ENCODE data around the gene DEPDC5.

Gene DEPDC5

DNA sequence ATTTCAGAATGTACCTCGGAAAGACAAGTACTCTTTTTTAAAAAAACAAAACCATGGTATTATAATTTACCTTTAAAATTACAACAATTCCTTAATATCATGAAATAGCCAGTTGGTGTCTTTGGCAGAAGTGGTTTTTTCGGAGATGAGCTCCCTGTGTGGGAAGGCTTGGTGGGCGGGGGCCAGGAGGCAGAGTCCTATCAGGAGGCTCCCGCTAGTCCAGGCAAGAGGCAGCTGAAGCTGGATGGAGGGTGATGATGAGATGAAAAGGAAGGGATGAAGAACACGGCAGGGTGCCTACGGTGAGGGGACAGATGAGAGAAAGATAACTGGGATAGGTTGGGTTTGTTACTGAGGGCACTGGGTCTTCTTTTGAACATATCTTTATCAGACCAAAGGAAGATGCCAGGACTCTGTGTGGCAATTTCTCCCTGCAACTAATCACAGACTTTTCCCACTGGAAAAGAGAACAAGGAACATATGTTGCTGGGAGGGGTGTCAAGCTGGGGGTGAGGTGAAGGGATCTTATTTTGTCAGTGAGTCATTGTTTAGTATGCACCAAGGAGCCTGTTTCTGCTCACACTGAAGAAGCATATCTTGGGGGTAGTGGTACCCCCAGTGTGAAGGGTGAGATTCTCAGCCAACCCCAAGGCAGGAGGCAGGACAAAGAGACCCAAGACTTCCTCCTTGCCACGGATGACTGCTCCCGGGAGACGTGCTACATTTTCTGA, 99.0 kb downstream of the DEPDC5 start:
- DNase-seq = no peak

DNA sequence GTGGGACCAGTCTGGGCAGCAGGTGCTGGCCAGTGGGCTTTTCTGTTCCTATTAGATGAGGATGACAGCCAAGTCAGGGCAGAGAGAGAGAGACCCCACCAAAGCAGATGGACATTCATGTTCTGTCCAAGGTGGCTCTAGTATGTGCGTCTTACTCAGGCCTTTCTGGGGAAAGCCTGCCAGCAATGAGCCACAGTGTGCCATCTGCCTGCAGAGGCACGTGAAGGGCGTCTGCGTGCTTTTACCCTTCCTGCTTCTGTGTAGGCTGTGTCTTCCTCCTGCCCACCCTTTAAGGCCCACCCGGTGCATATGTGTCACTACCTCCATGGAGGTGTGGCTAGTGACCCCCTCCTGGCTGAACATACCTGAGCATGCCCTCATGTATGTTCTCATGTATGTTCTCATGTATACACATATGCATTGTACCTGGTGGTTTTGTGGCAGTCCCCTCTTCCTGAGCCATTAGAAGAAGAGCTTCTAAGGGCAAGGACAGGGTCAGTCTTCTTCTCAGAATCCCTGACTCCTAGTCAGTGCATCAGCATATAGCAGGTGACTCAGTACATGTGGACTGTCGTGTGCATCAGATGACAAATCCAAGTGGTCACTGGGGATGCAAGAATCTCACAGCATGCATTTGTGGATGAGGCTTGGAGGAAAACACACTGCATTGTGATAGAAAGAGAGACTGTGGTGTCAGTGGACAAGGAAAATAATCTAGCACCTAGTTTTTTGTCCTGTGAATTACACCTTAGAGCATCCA, 100.1 kb downstream of the DEPDC5 start:
- DNase-seq = no peak

DNA sequence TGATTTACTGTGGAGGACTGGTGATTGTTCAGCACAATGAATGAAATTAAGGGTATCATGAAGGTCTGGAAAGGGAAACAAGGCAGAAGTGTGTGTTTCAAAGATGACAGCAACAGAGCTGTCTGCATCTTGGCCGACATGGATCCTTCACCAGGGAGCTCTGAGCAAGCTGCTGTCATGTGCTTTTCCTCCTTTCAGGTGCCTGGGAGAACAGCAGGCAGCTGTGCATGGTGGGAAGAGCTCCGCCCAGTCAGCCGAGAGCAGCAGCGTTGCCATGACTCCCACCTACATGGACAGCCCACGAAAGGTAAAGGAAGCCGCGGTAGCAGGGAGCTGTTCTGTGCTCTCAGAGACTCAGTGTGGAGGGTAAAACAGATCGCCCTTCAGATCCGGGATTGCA, 103.4 kb downstream of the DEPDC5 start:
- DNase-seq = no peak

DNA sequence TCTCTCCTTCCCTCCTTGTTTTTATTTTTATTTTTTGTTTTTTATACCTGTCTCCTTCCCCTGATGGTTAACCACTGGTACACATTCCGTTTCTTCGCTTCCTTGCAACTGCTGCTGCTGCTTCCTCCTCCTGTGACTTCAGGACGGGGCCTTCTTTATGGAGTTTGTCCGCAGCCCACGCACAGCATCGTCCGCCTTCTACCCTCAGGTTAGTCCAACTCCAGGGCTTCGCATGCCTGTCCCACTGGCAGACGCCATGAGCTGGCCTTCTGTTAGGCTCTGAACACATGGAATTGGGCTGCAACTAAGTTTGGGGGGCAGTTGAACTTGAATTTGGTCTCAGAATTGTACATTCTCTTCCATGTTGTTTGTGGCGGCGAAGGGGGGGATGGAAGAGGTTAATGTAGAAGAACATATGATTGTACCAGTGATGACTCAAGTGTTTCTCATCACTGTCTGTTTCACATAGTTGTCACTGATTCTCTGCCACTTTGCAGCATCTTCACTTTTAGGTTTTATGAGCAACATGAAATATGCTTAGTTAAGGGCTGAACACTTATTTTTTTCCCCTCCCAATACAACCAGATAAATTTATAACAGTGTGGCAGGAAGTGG, 107.5 kb downstream of the DEPDC5 start:
- DNase-seq = no peak

GRCh38 chr22:31866918-31867317, 113.1 kb downstream of the DEPDC5 start:
- no peak for DNase-seq

- no peak for DNase-seq
Observed at GRCh38 chr22:31867386-31868153, 113.8 kb downstream of the DEPDC5 start.

DNA sequence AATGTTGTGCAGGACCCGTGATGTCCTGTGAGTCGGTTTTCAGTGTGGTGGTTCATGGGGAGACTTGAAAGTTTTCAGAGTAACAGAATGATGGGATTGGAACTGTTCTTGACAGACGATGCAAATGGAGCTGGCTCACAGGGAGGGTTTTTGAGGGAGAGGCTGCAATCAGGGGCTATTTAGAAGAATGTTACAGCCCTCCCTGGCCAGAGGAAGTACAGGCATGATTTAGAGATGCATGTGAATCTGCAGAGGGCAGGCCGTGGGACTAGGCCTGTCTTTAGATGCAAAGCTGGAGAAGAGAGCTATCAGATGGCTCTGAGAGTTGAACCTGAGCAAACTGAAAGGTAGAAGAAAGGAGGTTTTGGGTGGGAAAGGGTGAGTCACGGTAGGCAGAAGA, 115.9 kb downstream of the DEPDC5 start:
- no peak for DNase-seq

- no peak for DNase-seq
Observed at GRCh38 chr22:31870890-31871289, 117.1 kb downstream of the DEPDC5 start.

- no peak for DNase-seq
Observed at GRCh38 chr22:31871480-31871879, 117.7 kb downstream of the DEPDC5 start.

DNA sequence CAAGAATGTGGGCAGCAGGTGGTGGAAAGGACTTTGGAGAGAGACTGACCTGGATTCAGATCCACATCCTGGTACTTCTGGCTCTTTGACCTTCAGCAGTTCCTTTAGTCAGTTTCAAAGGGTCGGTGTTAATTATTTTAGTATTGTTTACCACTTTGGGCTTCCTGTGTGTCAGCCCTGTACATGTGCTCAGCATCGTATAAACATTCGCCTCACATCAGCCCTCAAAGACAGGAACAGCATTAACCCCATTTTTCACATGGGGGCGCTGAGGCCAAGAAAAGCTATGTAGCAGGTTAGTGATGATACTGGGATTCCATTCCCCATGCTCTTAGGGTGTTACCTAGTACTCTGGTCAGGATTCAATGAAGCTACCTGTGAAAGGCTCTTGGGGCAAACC, 118.4 kb downstream of the DEPDC5 start:
- DNase-seq = peak; percentile 2 to 8

GRCh38 chr22:31874821-31875220, 121.0 kb downstream of the DEPDC5 start:
- no peak for DNase-seq

- DNase-seq = no peak
Observed at GRCh38 chr22:31876156-31876920, 122.5 kb downstream of the DEPDC5 start.

- DNase-seq = no peak
Observed at GRCh38 chr22:31879585-31879984, 125.8 kb downstream of the DEPDC5 start.

GRCh38 chr22:31881200-31881599, 127.4 kb downstream of the DEPDC5 start:
- DNase-seq = no peak

GRCh38 chr22:31881865-31882264, 128.0 kb downstream of the DEPDC5 start:
- DNase-seq = no peak

DNA sequence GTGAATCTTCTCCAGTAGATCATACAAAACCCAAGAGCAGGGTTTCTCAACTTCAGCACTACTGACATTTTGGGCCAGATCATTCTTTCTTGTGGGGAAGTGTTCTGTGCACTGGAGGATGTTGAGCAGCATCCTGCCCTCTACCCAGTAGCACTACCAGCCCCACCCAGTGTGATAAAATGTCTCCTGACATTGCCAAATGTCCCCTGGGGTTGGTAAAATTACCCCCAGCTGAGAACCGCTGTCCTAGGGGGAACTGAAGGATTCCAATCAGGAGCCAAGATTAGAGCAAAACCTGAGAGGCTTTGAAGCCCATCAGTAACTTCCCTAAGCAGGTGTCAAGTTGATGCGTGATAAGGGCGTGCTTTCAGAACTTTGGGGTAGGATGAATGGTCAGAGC, 129.2 kb downstream of the DEPDC5 start:
- DNase-seq = no peak

DNA sequence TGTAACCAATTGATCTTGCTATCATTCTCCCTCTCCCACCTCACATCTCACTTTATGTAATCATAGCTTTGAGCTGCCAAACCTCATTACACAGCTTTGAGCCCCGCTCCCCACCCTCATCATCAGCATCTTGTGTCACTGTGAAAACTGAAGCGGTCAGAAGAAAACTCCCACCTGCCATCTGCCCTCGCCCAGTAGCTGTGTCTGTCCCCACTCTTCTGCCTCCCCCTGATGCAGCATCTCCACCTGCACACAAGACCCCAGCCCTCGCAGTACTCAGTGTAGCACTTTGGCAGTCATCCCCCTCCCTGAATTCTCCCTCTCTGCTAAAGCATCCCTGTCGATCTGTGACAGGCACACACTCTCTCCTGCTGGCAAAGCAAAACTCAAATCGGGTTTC, 130.2 kb downstream of the DEPDC5 start:
- no peak for DNase-seq

DNA sequence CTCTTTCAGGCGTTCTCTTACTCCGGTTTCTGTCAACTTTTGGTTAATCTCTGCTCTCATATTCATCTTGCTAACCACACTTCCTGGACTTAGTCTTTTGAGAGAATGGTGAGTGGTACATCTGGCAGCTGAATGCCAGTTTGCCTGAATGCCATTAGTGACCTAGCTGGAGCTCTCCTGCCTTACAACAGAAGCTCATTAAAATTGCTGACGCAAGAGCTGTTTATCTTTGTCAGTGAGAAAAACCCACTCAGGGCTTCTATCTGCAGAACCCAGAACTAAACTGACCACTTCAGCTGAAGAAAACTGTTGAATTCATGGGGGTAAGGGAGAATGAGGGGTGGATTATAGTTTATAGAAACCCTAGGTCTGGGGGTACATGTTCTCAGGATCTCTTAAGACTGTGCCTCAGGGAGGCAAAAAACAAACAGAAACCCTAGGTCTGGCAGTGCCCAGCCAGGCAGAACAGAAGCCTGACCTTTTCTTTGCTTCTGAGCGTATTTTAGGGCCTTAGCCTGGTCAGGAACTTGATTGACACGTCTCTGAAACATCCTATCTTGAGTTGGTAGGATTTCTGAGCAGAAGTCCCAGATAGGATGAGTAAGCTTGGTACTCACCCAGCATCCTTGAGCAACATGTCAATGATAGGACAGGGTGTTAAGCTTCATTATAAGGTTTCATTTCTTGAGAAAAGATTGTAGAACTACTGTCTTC, 137.7 kb downstream of the DEPDC5 start:
- no peak for DNase-seq

- DNase-seq = no peak
Observed at GRCh38 chr22:31892080-31892433, 138.2 kb downstream of the DEPDC5 start.

DNA sequence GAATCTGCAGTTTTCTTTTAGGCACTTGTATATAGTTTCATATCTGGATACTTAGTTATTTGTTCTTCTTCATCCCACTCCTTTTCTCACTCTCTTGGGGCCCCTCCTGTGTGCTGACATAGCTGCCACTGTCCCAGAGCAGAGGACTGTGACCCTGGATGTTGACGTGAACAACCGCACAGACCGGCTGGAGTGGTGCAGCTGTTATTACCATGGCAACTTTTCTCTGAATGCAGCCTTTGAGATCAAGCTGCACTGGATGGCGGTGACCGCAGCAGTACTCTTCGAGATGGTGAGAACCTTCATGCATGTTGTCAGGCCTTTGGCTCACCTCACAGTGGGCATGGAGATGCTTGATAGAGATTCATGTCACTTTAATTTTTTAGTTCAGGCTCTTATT, 139.6 kb downstream of the DEPDC5 start:
- DNase-seq = no peak

GRCh38 chr22:31895411-31896123, 141.7 kb downstream of the DEPDC5 start:
- DNase-seq = no peak

Measured in activated CD4-positive, alpha-beta T cell treated with anti-CD3 and anti-CD28 coated beads for 4 hours (primary cell).